ENCODE results near the gene SLC6A3.

The SLC6A3 gene

DNA sequence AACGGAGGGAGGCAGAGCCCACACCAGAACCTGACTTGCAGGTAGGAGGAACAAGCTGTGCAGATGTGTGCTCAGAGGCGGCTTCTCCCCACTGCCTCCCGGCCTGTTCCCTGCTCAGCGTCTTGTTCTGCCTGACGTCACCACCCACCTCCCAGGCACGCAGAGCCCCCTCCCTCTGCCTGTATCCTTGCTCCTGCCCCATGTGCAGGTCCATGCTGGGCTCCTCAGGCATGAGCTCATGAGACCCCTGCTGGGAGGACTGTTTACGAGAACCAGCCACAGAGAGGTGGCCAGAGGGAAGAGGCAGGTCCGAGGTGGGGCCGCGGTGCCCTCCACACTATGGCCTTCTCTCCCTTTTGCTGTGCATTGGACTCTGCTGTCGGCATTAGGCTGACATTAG is 45.5 kb downstream of the SLC6A3 start:
- H3K27ac Mint-ChIP-seq = no peak overlapping the region
- H3K4me1 Mint-ChIP-seq = no peaks in the 10 kb centered on the region
- peaks cover 7% of the 10 kb centered on the region for H3K9me3 Mint-ChIP-seq
- ATAC-seq (ENCODE audit: low read depth) (no peak), DNase-seq (ENCODE audit: low spot score in 2 of 2) (no peak)
- peaks cover 26% of the 10 kb centered on the region for H3K27me3 Mint-ChIP-seq
- no peak overlapping the region for H3K4me3 Mint-ChIP-seq
- peaks cover 2% of the 10 kb centered on the region for H3K36me3 Mint-ChIP-seq

- no peak overlapping the region for H3K27ac Mint-ChIP-seq
- H3K9me3 Mint-ChIP-seq = peaks cover 7% of the 10 kb centered on the region
- no peak for ATAC-seq (ENCODE audit: low read depth)
- peaks cover 38% of the 10 kb centered on the region for H3K27me3 Mint-ChIP-seq
- DNase-seq (ENCODE audit: low spot score in 2 of 2) = no peak
- H3K4me1 Mint-ChIP-seq = peaks cover 3% of the 10 kb centered on the region
- no peak overlapping the region for H3K4me3 Mint-ChIP-seq
- H3K36me3 Mint-ChIP-seq = peaks cover 2% of the 10 kb centered on the region
Observed at GRCh38 chr5:1396293-1396816, 48.9 kb downstream of the SLC6A3 start.

- H3K27me3 Mint-ChIP-seq = peaks cover 32% of the 10 kb centered on the region
- no peak for DNase-seq (ENCODE audit: low spot score in 2 of 2)
- peaks cover 7% of the 10 kb centered on the region for H3K9me3 Mint-ChIP-seq
- peaks cover 3% of the 10 kb centered on the region for H3K4me1 Mint-ChIP-seq
- peaks cover 2% of the 10 kb centered on the region for H3K36me3 Mint-ChIP-seq
- no peak for ATAC-seq (ENCODE audit: low read depth)
- no peak overlapping the region for H3K27ac Mint-ChIP-seq
- H3K4me3 Mint-ChIP-seq = no peak overlapping the region
Observed at GRCh38 chr5:1394881-1395860, 50.1 kb downstream of the SLC6A3 start.

DNA sequence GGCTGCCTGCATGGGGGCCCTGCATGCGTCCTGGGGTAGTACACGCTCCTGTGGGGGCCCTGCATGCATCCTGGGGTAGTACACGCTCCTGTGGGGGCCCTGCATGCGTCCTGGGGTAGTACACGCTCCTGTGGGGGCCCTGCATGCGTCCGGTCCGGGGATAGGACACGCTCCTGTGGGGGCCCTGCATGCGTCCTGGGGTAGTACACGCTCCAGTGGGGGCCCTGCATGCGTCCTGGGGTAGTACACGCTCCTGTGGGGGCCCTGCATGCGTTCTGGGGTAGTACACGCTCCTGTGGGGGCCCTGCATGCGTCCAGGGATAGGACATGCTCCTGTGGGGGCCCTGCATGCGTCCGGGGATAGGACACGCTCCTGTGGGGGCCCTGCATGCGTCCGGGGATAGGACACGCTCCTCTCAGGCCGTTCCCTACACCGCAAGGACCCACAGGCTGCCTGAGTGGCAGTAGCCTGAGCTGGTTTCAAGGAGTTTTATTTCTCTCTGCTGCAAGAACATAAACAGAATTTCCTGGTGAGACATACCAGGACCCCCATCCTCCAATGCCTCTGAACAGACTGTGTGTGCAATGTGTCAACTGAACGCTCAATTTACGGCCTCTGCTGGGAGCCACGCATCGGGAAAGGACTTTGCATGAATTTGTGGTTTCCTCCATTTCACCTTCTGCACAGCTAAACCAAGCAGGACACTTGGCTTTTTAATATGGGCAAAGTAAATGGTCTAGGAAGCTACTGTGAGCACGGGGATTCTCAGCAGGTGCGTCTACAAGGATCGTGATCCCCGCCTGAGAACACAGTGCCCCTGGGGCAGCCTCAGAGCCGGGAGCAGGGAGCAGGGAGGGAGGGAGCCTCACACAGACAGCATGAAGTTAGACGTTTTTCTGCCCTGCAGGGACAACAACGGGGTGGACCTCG is 51.4 kb downstream of the SLC6A3 start:
- H3K4me1 Mint-ChIP-seq = peaks cover 4% of the 10 kb centered on the region
- peaks cover 4% of the 10 kb centered on the region for H3K9me3 Mint-ChIP-seq
- DNase-seq (ENCODE audit: low spot score in 2 of 2) (no peak), ATAC-seq (ENCODE audit: low read depth) (no peak)
- peaks cover 30% of the 10 kb centered on the region for H3K27me3 Mint-ChIP-seq
- no peak overlapping the region for H3K27ac Mint-ChIP-seq
- no peak overlapping the region for H3K4me3 Mint-ChIP-seq
- H3K36me3 Mint-ChIP-seq = no peaks in the 10 kb centered on the region

GRCh38 chr5:1392801-1393565 is 52.3 kb downstream of the SLC6A3 start:
- DNase-seq (ENCODE audit: low spot score in 2 of 2) = no peak
- H3K27me3 Mint-ChIP-seq = peaks cover 37% of the 10 kb centered on the region
- peaks cover 10% of the 10 kb centered on the region for H3K4me1 Mint-ChIP-seq
- ATAC-seq (ENCODE audit: low read depth) = no peak
- H3K27ac Mint-ChIP-seq = no peak overlapping the region
- H3K4me3 Mint-ChIP-seq = no peak overlapping the region
- H3K9me3 Mint-ChIP-seq = peaks cover 7% of the 10 kb centered on the region
- H3K36me3 Mint-ChIP-seq = no peaks in the 10 kb centered on the region

DNA sequence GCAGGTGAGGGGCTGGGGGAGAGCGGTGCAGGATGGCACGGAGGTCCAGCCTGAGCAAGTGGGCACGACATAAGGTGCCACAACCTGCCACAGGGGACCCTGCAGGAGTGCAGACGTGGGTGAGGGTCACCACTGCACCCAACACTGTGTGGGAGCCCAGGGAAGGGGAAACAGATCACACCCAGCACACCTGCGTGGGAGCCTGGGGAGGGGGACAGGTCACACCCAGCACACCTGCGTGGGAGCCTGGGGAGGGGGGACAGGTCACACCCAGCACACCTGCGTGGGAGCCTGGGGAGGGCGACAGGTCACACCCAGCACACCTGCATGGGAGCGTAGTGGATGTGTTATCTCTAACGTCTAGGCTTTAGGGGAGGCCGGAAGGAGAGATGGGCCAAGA is 53.0 kb downstream of the SLC6A3 start:
- Mint-ChIP-seq H3K4me1 (peaks cover 10% of the 10 kb centered on the region), H3K27ac (no peak overlapping the region), H3K27me3 (peaks cover 37% of the 10 kb centered on the region), H3K4me3 (no peak overlapping the region), H3K36me3 (no peaks in the 10 kb centered on the region), H3K9me3 (peaks cover 7% of the 10 kb centered on the region)
- ATAC-seq (ENCODE audit: low read depth) (no peak), DNase-seq (ENCODE audit: low spot score in 2 of 2) (no peak)

GRCh38 chr5:1391691-1392090 is 53.5 kb downstream of the SLC6A3 start:
- H3K9me3 Mint-ChIP-seq = peaks cover 7% of the 10 kb centered on the region
- no peak overlapping the region for H3K27ac Mint-ChIP-seq
- ATAC-seq (ENCODE audit: low read depth) (no peak), DNase-seq (ENCODE audit: low spot score in 2 of 2) (no peak)
- peaks cover 37% of the 10 kb centered on the region for H3K27me3 Mint-ChIP-seq
- no peak overlapping the region for H3K4me3 Mint-ChIP-seq
- H3K4me1 Mint-ChIP-seq = peaks cover 15% of the 10 kb centered on the region
- no peaks in the 10 kb centered on the region for H3K36me3 Mint-ChIP-seq

DNA sequence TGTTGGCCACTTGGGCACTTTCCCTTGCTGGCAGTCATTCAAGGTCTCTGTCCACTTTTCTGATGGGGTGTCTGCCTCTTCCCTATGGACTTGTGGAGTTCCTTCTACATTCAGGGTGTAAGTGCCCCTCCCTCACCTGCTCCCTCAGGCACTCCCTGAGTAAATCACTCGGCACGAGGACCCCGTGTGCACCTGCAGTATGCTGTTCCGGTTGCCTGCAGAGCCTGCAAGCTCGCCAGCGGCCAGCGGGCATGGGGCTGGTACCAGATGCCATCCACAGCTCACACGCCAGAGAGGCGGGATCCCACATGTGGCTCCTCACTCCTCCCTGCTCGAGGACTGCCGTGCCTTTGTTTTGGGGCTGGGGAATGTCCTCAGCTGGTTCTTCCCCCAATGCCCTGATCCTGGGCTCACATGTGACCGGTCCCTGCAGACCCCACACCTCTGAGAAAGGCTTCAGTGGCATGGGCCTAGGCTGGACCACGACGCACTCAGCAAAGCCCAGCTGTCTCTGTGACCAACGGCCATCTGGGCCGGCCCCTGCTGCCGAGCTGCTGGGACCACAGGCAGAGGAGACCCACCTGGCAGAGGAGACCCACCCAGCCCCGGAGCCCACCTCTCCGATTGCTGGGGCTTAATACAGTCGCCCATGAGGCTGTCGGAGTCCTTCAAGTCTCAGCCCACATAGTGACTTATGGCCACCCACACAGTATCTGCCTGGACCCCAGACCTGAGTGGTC is 54.2 kb downstream of the SLC6A3 start:
- Mint-ChIP-seq H3K4me3 (no peak overlapping the region), H3K4me1 (peaks cover 17% of the 10 kb centered on the region), H3K9me3 (peaks cover 7% of the 10 kb centered on the region), H3K27me3 (peaks cover 34% of the 10 kb centered on the region), H3K36me3 (no peaks in the 10 kb centered on the region), H3K27ac (no peak overlapping the region)
- ATAC-seq (ENCODE audit: low read depth) = no peak
- no peak for DNase-seq (ENCODE audit: low spot score in 2 of 2)

DNA sequence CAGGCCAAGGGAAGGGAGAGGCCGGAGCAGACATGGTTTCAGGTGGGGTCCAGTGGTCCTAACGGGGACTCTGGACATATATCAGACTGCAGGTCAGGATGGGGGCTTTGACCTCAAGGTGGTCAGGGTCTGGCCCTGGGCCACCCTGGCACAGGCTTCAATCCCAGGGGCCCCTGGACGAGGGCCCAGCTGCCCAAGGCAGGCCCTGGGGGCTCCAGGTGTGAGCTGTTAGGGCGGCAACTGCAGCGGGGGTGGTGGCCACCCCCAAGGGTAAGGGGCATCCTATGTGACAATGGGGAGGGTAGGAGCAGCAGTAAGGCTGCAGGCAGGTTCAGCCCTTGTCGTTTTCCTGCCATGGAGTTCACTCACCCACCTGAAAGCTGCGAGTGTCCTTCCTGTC is 54.9 kb downstream of the SLC6A3 start:
- no peaks in the 10 kb centered on the region for H3K36me3 Mint-ChIP-seq
- H3K4me3 Mint-ChIP-seq = no peak overlapping the region
- H3K9me3 Mint-ChIP-seq = peaks cover 7% of the 10 kb centered on the region
- DNase-seq (ENCODE audit: low spot score in 2 of 2) = no peak
- no peak for ATAC-seq (ENCODE audit: low read depth)
- H3K27ac Mint-ChIP-seq = no peak overlapping the region
- H3K4me1 Mint-ChIP-seq = peaks cover 20% of the 10 kb centered on the region
- H3K27me3 Mint-ChIP-seq = peaks cover 31% of the 10 kb centered on the region

GRCh38 chr5:1388383-1388967 is 56.8 kb downstream of the SLC6A3 start:
- no peak overlapping the region for H3K4me3 Mint-ChIP-seq
- H3K9me3 Mint-ChIP-seq = peaks cover 7% of the 10 kb centered on the region
- ATAC-seq (ENCODE audit: low read depth) = no peak
- peaks cover 21% of the 10 kb centered on the region for H3K4me1 Mint-ChIP-seq
- H3K27me3 Mint-ChIP-seq = peaks cover 22% of the 10 kb centered on the region
- H3K36me3 Mint-ChIP-seq = no peaks in the 10 kb centered on the region
- no peak for DNase-seq (ENCODE audit: low spot score in 2 of 2)
- H3K27ac Mint-ChIP-seq = no peak overlapping the region

DNA sequence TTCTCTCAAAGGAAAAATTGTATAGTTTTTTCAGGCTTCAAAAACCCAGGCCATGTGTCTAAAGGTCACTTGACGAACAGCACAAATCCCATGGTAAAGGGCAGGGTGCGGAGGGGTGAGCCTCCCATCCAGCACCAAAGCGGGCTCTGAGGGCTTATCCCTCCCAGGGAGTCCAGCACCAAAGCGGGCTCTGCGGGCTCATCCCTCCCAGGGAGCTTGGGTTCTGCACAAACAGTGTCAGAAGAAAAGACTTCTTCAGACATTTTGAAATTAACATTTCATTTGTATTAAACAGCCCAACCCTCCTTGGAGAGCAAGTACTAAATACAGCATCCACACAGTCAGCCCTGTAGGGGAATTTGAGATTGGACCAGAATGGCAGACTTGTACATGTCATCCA is 57.4 kb downstream of the SLC6A3 start:
- Mint-ChIP-seq H3K4me3 (no peak overlapping the region), H3K36me3 (no peaks in the 10 kb centered on the region), H3K27ac (no peak overlapping the region), H3K9me3 (peaks cover 7% of the 10 kb centered on the region), H3K27me3 (peaks cover 20% of the 10 kb centered on the region), H3K4me1 (peaks cover 21% of the 10 kb centered on the region)
- DNase-seq (ENCODE audit: low spot score in 2 of 2) (no peak), ATAC-seq (ENCODE audit: low read depth) (no peak)

- peak overlapping the region; percentile 97 for H3K4me3 Mint-ChIP-seq
- DNase-seq (ENCODE audit: low spot score in 2 of 2) (peak in 1 of 2 donors; percentile 22), ATAC-seq (ENCODE audit: low read depth) (no peak)
- H3K27me3 Mint-ChIP-seq = peaks cover 15% of the 10 kb centered on the region
- H3K36me3 Mint-ChIP-seq = no peaks in the 10 kb centered on the region
- peaks cover 21% of the 10 kb centered on the region for H3K4me1 Mint-ChIP-seq
- H3K27ac Mint-ChIP-seq = peak overlapping the region; percentile 97
- peaks cover 7% of the 10 kb centered on the region for H3K9me3 Mint-ChIP-seq
Observed at GRCh38 chr5:1387059-1387755, 58.0 kb downstream of the SLC6A3 start.

Measured in memory B cell (primary cell).